NT2/D1 (cell line): ENCODE data around the gene SDK1.

Experiments used
- SUZ12 ChIP-seq: IDR thresholded peaks from 2 replicates; pipeline ENCODE4 v1.6.1; 2011; ENCODE audit not compliant: insufficient read length, insufficient read depth; ENCODE audit errors: extremely low read depth
- ZNF274 ChIP-seq: IDR thresholded peaks from 2 replicates; pipeline ENCODE4 v1.6.1; 2011; ENCODE audit warnings: mild to moderate bottlenecking, low read depth, low read length

- TF ChIP-seq SUZ12, result no peak
- TF ChIP-seq ZNF274, result no peak
Measured at GRCh38 chr7:4006687-4007086, 705.6 kb downstream of the SDK1 start.
